Pancreas (tissue), 10 donors: ENCODE measurements around the gene TSPEAR. TPM values are rescaled to one million over a fixed set of nuclear protein-coding genes. Genes with fewer than 3 reads are reported as not detected.

Experiments used
- ATAC-seq, 4 donors: fragments of 200-7000 bp; cut with Tn5 transposase; one replicate each; pipeline versions ENCODE4 v1.8.0 to v1.9.1; 2020; ENCODE audit warnings: mild to moderate bottlenecking in 4 of 4, moderate library complexity in 4 of 4
- DNase-seq, 6 donors: peaks; one replicate each; pipeline ENCODE4 v3.0.0-alpha.2; 2020
- FAIRE-seq: peaks from 2 replicates; lab custom pipeline; 2012; peaks lifted over from hg19 to GRCh38; lab: Jason Lieb, UNC
- H3K27ac ChIP-seq, 4 donors: fragments of 200-600 bp; sonication (generic); 1 replicate in 3 of 4; 2 replicates in 1 of 4; pipeline versions ENCODE4 v1.5.0 to v1.8.0; 2020
- H3K27me3 ChIP-seq, 4 donors: fragments of 200-600 bp; one replicate each; pipeline ENCODE4 v1.8.0; 2021
- H3K36me3 ChIP-seq, 3 donors: fragments of 200-600 bp; sonication (generic) in 1 of 3; one replicate each; pipeline versions ENCODE4 v1.5.0 to v1.8.0; 2020 to 2021
- H3K4me1 ChIP-seq, 3 donors: fragments of 200-600 bp; one replicate each; pipeline ENCODE4 v1.8.0; 2021
- H3K4me3 ChIP-seq, 4 donors: fragments of 200-600 bp; sonication (generic) in 2 of 4; one replicate each; pipeline versions ENCODE4 v1.5.0 to v1.8.0; 2020 to 2021
- H3K9me3 ChIP-seq, 4 donors: fragments of 200-600 bp; one replicate each; pipeline ENCODE4 v1.8.0; 2021
- CTCF ChIP-seq, 4 donors: fragments of 200-600 bp; sonication (generic) in 3 of 4; IDR thresholded peaks; one replicate each; pipeline versions ENCODE4 v1.5.0 to v1.8.0; 2021; ENCODE audit warnings: antibody characterized with exemption in 4 of 4
- WGBS, 2 donors: extraction: QIAGEN DNeasy Blood & Tissue Kit; methylation state at CpG; one replicate each; pipeline ENCODE4 v1.1.7; 2013; 5-methylcytosine and 5-hydroxymethylcytosine counted together
- intact Hi-C, 3 donors: fragments of 100-400 bp; cut with DNase I; formaldehyde crosslinking; loops; one replicate each; pipeline versions ENCODE4 v1.11.1 to v1.14.2; 2022
- polyA plus RNA-seq, 2 donors: library from polyadenylated mRNA; stranded (reverse); fragments of 200-250 nt; gene quantifications; one replicate each; pipeline ENCODE4 v1.2.3, GENCODE V29; 2013
- total RNA-seq, 6 donors: library from RNA; stranded (reverse); fragmentation: NEBNext Ultra II Directional in 4 of 6; extraction: Animal tissue kit (Norgen Biotek cat#: 25700) in 4 of 6; gene quantifications; one replicate each; pipeline versions ENCODE4 v1.2.1 to v1.2.4, GENCODE V29; 2021 to 2023
- donor health status: healthy with polysubstance abuse.
- donor health status: DM: no; HTN: no; CAD: no; lungs with moderate emphysema.
- donor health status: DM: no; HTN: no; CAD: no.
- donor health status: control.
- donor health status: control.
- donor health status: Bipolar disorder and iron deficiency.
- donor health status: DM: yes; HTN: yes; CAD: no.
- donor health status: DM: no; HTN: no; CAD: no.
- donor health status: DM: no; HTN: no; CAD: no.
- donor health status: DM: yes; HTN: yes; CAD: no.

The TSPEAR gene
- total and polyA plus RNA-seq, 8 donors: 0.05 to 1.4 (median 0.25) TPM; not detected in 1

DNA sequence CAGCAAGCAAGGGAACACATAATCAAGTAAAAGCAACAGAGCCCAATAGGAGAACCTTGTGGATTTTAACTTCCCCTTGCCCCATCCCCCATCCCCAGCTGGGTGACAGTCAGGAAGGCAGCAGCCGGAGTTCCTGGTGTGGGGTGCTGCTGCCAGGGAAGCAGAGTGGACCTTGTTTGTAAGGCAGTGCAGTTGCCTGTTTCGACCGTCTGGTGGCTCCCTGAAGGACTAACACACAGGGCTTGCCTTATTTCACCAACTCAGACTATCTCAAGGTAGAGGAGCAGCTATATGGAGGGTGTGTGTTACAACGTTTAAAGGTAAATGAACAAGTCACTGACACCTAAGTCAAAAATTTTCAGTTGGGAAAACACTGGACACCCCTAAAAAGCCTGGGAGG lies 92.9 kb downstream of the TSPEAR start:
- H3K27ac ChIP-seq: no peak overlapping the region

DNA sequence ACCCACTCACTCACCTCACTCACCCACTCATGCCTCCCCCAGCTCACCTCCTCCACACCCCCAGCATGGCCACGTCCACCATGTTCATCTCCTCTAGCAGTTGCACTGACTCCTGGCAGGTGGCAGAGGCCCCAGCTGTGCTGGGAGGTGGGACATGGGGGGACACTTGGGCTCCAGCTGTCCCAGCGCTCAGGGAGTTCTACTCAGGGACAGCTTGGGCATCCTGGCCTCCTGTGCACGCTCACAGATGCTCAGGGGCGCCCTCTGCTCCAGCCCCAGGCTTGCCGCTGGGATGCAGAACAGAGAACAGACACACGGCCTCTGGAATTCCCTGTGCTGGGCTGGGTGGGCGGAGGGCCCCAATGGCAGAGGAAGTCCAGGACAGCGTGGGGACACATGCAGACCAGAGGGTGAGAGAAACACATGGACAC lies 94.3 kb downstream of the TSPEAR start:
- WGBS, 2 donors: 45 to 46% methylated on average over 8 of the region's 8 CpGs
- Histone ChIP-seq H3K27ac (no peak overlapping the region), H3K36me3 (no peaks in the 10 kb centered on the region), H3K4me3 (no peak overlapping the region), H3K4me1 (no peaks in the 10 kb centered on the region), H3K27me3 (no peaks in the 10 kb centered on the region), H3K9me3 (no peaks in the 10 kb centered on the region)
- no peak for TF ChIP-seq CTCF (IDR thresholded peaks at IDR 0.05)
- intact Hi-C loops: no loop called here
- DNase-seq (peak in 1 of 6 donors; percentile 34), FAIRE-seq (no peak), ATAC-seq (no peak)

More for the DNA sequence above, 92.9 kb downstream of the TSPEAR start:
- peak in 2 of 4 donors; percentile 68 to 69 for ATAC-seq
- no peaks in the 10 kb centered on the region for H3K27me3 ChIP-seq
- no peak for DNase-seq
- H3K9me3 ChIP-seq: no peaks in the 10 kb centered on the region
- FAIRE-seq: no peak
- no peaks in the 10 kb centered on the region for H3K4me1 ChIP-seq
- intact Hi-C loops: no loop called here
- no peaks in the 10 kb centered on the region for H3K36me3 ChIP-seq
- WGBS, 2 donors: 11 to 25% methylated on average over 4 of the region's 4 CpGs
- no peak overlapping the region for H3K4me3 ChIP-seq
- TF ChIP-seq CTCF (IDR thresholded peaks at IDR 0.05): no peak

GRCh38 chr21:44616591-44616926 lies 94.8 kb downstream of the TSPEAR start:
- no peak for TF ChIP-seq CTCF (IDR thresholded peaks at IDR 0.05)
- H3K4me3 ChIP-seq: no peak overlapping the region
- H3K27ac ChIP-seq: no peak overlapping the region
- ATAC-seq (no peak), DNase-seq (peak in 1 of 6 donors; percentile 40), FAIRE-seq (no peak)
- no peaks in the 10 kb centered on the region for H3K27me3 ChIP-seq
- H3K9me3 ChIP-seq: no peaks in the 10 kb centered on the region
- intact Hi-C loops: no loop called here
- no peaks in the 10 kb centered on the region for H3K36me3 ChIP-seq
- H3K4me1 ChIP-seq: no peaks in the 10 kb centered on the region
- WGBS, 2 donors: 56 to 71% methylated on average over 16 of the region's 16 CpGs

- ATAC-seq (no peak), DNase-seq (peak in 1 of 6 donors; percentile 40), FAIRE-seq (no peak)
- TF ChIP-seq CTCF (IDR thresholded peaks at IDR 0.05): no peak
- Histone ChIP-seq H3K9me3 (no peaks in the 10 kb centered on the region), H3K36me3 (no peaks in the 10 kb centered on the region), H3K4me3 (no peak overlapping the region), H3K27me3 (no peaks in the 10 kb centered on the region), H3K27ac (no peak overlapping the region), H3K4me1 (no peaks in the 10 kb centered on the region)
- 49 to 61% methylated on average over 17 of the region's 17 CpGs for WGBS, 2 donors
- intact Hi-C loops: no loop called here
Measured at GRCh38 chr21:44615911-44616590, 95.3 kb downstream of the TSPEAR start.

DNA sequence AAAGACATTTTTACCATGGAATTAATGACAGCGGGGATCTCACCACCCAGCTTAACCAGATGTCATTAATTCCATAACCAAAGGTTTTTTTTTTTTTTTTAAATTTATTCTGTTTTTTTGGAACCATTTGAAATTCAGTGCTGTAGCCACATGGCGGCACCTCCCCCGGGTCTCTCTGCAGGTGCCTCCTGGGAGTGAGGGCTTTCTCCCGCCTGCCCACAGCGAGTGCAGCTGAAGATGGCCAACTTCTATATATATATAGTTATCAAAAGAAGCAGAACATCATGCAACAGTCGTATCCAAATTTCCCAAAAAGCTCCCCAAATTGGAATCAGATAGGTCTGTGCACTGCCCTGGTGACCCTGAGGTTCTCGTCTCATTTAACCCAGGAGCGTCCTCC lies 95.9 kb downstream of the TSPEAR start:
- ATAC-seq (no peak), DNase-seq (no peak), FAIRE-seq (no peak)
- no peak overlapping the region for H3K27ac ChIP-seq
- H3K9me3 ChIP-seq: no peaks in the 10 kb centered on the region
- 50 to 73% methylated on average over 8 of the region's 8 CpGs for WGBS, 2 donors
- H3K27me3 ChIP-seq: no peaks in the 10 kb centered on the region
- intact Hi-C loops: no loop called here
- H3K4me3 ChIP-seq: no peak overlapping the region
- H3K36me3 ChIP-seq: no peaks in the 10 kb centered on the region
- H3K4me1 ChIP-seq: no peaks in the 10 kb centered on the region
- TF ChIP-seq CTCF (IDR thresholded peaks at IDR 0.05): no peak
